NB4 (cell line): Measurements from ENCODE around the gene UBA6.
"Not testable (repeated sequence)": the region's sequence is repeated elsewhere in the genome, so short reads cannot be mapped to it uniquely, and the experiment has no call there.

Source experiments
- DNase-seq: peaks from one replicate; pipeline ENCODE4 v3.0.0; 2010; ENCODE audit warnings: low read depth
- H3K4me3 ChIP-seq: one replicate; pipeline ENCODE4 v1.5.1; 2011; ENCODE audit warnings: mild to moderate bottlenecking, low read depth, low read length, moderate library complexity
- MYC ChIP-seq: IDR thresholded peaks from 2 replicates; pipeline ENCODE4 v1.6.1; 2011; ENCODE audit warnings: low read depth, low read length
- POLR2A ChIP-seq: IDR thresholded peaks from 2 replicates; pipeline ENCODE4 v1.6.1; 2011; ENCODE audit warnings: mild to moderate bottlenecking; ENCODE audit not compliant: insufficient read length; ENCODE audit errors: extremely low read depth
- TF ChIP-seq, protein P1 (sequence below): IDR thresholded peaks from 2 replicates; pipeline ENCODE4 v1.6.1; 2011; ENCODE audit warnings: low read depth, low read length
- TF ChIP-seq, protein P2 (sequence below): IDR thresholded peaks from one replicate; pipeline ENCODE4 v1.5.1; 2012; ENCODE audit warnings: low read depth, low read length

The UBA6 gene

DNA sequence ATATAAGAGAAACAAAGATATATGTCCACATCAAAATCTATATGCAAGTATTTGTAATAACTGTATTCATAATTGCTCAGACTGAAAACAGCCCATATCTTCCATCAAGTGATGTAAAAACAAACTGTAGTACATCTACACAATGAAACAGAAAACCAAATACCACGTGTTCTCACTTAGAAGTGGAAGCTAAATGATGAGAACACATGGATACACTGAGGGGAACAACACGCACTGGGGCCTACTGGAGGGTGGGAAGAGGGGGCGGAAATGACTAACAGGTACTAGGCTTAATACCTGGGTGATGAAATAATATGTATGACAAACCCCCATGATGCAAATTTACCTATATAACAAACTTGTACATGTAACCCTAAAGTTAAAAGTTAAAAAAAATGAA is 42.7 kb downstream of the UBA6 start:
- no peak for DNase-seq
- H3K4me3 ChIP-seq: no peak overlapping the region
- TF ChIP-seq, protein P1, sequence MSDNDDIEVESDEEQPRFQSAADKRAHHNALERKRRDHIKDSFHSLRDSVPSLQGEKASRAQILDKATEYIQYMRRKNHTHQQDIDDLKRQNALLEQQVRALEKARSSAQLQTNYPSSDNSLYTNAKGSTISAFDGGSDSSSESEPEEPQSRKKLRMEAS: no peak
- TF ChIP-seq, protein P2, sequence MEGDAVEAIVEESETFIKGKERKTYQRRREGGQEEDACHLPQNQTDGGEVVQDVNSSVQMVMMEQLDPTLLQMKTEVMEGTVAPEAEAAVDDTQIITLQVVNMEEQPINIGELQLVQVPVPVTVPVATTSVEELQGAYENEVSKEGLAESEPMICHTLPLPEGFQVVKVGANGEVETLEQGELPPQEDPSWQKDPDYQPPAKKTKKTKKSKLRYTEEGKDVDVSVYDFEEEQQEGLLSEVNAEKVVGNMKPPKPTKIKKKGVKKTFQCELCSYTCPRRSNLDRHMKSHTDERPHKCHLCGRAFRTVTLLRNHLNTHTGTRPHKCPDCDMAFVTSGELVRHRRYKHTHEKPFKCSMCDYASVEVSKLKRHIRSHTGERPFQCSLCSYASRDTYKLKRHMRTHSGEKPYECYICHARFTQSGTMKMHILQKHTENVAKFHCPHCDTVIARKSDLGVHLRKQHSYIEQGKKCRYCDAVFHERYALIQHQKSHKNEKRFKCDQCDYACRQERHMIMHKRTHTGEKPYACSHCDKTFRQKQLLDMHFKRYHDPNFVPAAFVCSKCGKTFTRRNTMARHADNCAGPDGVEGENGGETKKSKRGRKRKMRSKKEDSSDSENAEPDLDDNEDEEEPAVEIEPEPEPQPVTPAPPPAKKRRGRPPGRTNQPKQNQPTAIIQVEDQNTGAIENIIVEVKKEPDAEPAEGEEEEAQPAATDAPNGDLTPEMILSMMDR: no peak
- no peak for TF ChIP-seq POLR2A
- TF ChIP-seq MYC: no peak

DNA sequence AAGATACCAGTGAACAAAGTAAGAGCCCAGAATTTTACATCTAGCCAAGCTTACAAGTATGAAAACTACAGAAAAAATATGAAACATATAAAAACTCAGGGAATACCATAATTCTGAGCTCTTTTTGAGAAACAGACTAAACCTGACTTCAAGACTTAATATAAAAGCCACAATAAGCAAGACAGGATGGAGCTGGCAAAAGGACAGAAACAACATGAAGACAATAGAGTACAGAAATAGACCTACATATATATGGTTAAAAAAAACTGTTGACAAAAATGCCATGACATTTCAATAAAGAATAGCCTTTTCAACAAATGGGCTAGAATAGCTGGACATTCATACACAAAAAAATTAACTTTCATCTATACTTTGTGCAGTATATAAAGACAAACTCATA is 49.4 kb downstream of the UBA6 start:
- TF ChIP-seq, protein P2: no peak
- TF ChIP-seq, protein P1: no peak
- no peak for TF ChIP-seq POLR2A
- TF ChIP-seq MYC: no peak
- no peak for DNase-seq
- no peak overlapping the region for H3K4me3 ChIP-seq

DNA sequence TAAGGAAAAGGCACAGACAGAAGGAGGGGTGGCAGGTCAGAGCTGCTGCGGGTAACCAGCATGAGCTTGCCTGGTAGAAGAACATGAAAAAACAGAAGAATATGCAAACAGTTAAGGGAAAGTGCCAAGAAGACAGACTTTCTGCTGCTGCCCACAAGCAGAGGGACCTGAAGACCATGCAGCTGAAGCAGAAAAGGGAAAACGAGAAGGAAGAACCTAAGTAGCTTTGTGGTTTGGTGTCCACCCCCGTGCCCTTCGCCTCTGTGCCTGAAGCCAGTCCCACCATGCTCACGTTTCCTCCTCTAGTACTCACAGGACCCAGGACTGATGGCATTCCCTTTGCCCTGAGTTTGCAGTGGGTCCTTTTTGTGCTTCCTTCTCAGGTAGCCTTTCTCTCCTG is 62.8 kb downstream of the UBA6 start:
- TF ChIP-seq POLR2A: no peak
- TF ChIP-seq, protein P1: no peak
- TF ChIP-seq, protein P2: no peak
- no peak for TF ChIP-seq MYC
- H3K4me3 ChIP-seq: no peak overlapping the region
- no peak for DNase-seq

DNA sequence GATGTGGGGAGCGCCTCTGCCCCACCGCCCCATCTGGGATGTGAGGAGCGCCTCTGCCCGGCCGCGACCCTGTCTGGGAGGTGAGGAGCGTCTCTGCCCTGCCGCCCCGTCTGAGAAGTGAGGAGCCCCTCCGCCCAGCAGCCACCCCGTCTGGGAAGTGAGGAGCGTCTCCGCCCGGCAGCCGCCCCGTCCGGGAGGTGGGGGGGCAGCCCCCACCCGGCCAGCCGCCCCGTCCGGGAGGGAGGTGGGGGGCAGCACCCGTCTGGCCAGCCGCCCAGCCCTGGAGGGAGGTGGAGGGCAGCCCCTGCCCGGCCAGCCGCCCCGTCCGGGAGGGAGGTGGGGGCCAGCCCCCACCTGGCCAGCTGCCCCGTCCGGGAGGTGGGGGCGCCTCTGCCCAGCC is 64.0 kb downstream of the UBA6 start:
- H3K4me3 ChIP-seq, DNase-seq: not testable (repeated sequence)

DNA sequence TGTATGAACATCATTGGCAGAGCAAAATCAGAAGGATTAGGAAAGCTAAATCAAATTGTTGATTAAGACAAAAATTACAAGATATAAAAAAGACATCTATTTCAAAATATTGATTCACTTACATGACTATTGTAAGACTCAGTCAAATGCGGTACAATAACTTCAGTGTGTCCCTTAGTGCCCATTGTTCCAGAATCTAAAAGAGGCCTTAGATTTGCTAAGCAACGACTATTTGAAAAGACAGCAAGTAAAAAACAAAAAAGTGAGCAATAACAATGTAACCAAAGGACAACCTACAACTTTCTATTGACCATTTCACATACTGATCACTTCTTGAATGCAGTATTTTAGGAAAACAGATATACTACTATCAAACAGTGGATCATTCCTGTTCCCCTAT is 65.6 kb downstream of the UBA6 start:
- no peak for DNase-seq
- TF ChIP-seq POLR2A (no peak), MYC (no peak)
- TF ChIP-seq, protein P1: no peak
- TF ChIP-seq, protein P2: no peak
- no peak overlapping the region for H3K4me3 ChIP-seq

DNA sequence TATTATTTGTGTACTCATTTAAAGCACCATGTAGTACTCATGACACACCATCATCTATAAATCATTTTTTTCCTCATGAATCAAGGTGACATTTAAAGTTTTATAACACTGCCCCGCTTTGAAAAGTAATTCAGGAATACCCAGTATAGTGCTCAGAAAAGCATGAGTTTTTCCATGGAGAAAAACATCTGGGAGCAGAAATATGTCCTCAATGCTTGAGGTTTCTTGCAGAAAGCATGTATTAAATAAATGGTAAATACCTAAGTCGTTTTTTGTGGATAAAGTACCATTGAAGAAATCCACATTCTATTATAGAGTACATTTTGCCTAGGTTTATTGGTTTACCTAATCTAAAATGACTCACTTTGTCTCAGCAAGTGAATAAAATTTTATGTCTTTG is 66.2 kb downstream of the UBA6 start:
- no peak for DNase-seq
- H3K4me3 ChIP-seq: no peak overlapping the region
- TF ChIP-seq POLR2A (no peak), MYC (no peak)
- TF ChIP-seq, protein P1: no peak
- TF ChIP-seq, protein P2: no peak
